HG02840 (cell line): ENCODE results near the gene DIAPH2.
A peak's percentile ranks its signal among the peaks of the same experiment; 100 is the strongest.

Experiments
- ATAC-seq: cut with Tn5 transposase; IDR thresholded peaks from one replicate; pipeline ENCODE4 v1.9.1; 2021; ENCODE audit warnings: mild to moderate bottlenecking, moderate library complexity, moderate number of reproducible peaks; ENCODE audit not compliant: unreplicated experiment, low FRiP score

DIAPH2 gene

DNA sequence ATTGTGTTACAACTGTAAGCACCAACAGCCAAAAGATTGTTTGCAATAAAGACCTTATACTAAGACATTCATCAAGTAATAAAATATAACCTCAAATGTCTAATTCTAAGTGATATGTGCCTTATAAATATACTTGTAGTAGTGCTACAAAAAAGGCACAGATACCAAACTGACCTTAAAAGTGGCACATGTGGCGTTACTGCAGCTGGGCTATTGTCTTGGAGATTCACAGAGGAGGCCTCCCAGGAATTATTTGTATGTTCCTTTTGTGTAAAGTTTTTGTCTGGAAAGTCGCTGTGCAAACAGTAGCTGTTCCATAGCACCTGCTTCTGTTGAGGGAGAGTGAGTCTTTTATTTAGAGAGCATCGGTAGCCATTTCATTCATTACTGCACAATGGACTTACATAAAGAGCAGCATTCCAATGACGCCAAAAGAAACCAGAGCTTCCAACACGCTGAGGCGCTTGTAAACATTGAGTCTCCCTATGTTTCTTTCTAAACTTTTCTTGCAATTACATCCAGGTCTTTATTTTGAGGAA lies 342.8 kb downstream of the DIAPH2 start:
- no peak for ATAC-seq

DNA sequence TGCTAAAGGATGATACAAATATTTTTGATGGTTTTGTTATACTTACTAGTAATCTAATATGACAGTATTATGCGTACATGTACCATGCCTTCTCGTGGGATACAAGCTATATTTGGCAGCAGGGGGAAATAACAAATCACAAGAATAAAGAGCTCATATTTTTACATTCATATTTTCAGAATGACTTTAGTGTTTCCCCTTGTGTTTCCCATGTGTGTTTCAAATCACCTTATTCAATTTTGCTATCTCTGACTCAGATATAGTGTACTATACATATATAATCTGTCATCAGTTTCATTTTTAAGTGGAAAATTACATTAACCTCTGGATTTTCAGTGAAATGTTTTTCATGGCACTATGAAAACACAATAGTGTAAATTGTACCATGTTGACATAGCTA lies 345.8 kb downstream of the DIAPH2 start:
- ATAC-seq, result peak; percentile 68

- no peak for ATAC-seq
Observed at GRCh38 chrX:97030947-97031346, 346.3 kb downstream of the DIAPH2 start.

GRCh38 chrX:97039363-97040029 lies 354.9 kb downstream of the DIAPH2 start:
- ATAC-seq, result peak; percentile 89

DNA sequence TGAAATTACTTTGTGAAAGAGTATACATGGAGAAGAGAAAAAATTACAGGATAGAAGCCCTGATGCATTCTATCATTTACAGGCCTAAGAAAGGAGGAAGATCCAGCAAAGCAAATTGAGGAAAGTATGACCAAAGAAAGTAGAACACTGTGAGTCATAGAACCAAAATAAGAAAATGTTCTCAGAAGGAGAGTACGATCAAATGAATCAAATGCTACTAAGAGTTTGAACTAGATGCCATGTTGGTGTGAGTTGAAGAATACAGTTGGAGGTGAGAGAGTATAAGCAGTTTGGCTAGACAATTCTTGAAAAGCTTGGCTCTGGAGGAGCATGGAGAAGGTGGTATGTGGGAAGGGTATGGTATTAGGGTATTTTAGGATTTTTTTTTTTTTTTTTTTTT lies 360.8 kb downstream of the DIAPH2 start:
- ATAC-seq, result no peak

DNA sequence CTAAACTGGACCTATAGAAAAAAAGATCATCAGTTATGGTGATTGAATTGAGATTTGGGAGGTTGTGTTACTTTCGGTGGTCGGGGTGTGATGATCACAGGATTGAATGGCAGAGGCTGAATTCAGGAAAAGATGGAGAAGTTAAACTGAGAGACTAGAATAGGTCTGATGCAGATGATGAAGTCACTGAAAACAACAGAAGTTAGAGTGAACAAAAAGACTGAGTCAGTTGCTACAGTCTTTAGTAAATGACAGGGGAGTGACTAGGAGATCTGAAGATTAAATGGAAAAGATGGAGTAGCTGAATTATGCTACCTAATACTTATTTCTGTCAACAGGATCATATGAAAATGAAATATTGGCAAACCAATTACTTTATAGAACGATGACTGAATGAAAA lies 362.2 kb downstream of the DIAPH2 start:
- no peak for ATAC-seq

DNA sequence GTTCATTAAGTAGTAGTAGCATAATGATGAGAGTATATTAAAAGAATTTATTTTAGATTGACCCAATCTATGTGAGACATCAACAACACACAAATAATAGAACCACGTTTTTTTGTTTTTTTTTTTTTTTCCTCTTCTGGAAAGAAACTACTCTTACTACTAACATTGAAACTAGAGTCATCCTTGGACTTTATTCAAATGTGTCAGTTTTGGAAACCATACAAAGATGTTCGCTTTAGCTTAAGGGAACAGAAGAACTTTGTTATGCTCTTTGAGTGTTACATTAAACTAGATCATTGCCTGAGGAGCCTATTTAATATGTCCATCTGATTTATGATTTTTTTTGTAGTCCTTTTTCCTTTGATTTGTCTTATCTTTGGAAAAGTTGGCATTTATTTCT lies 365.8 kb downstream of the DIAPH2 start:
- ATAC-seq, result no peak

GRCh38 chrX:97057349-97057909 lies 372.8 kb downstream of the DIAPH2 start:
- no peak for ATAC-seq

DNA sequence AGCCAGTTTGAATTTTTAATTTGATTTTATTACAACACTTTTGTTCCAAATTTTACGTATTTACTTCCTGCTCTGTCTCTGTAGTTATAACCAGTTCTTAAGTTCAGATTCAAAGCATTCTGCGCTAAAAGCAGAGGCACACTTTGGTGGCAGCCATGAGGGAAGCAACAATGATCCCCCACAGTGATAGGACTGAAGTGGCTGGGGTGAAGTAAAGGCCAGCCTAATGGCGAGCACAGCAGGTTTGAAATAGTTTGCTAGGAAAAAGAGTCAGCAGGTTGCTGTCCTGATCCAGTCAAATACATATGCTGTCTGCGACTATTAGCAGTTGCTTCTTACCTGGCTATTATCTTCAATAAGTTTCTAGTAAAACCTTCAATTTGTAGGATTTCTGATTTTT lies 375.4 kb downstream of the DIAPH2 start:
- ATAC-seq, result no peak

GRCh38 chrX:97065066-97065465 lies 380.4 kb downstream of the DIAPH2 start:
- ATAC-seq, result no peak

DNA sequence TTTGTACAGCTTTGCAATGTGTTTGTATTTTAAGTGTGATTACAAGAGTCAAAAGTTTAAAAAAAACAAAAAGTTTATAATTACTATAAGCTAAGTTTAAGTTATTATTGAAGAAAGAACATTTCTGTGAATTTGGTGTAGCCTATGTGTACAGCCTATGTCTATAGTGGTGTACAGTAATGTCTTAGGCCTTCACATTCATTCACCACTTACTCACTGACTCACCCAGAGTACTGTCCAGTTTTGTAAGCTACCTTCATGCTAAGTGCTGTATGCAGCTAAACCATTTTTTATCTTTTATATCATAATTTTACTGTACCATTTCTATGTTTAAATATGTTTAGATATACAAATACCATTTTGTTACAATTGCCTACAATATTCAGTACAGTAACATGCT lies 381.3 kb downstream of the DIAPH2 start:
- ATAC-seq, result no peak

DNA sequence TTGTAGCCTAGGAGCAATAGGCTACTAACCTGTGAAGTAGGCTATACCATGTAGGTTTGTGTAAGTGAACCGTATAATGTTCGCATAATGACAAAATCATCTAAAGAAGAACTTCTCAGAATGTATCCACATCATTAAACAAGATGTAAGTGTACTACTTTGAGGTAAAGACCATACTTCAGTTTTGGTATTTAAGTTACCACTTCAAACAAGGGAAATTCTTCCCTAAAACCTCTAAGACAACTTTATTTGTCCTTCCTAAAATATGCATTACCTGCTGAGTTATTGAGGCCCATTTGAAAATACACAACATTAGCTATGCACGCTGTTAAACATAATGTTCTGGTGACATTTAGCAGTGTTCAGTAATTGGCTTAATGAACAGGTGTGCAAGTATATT lies 381.7 kb downstream of the DIAPH2 start:
- no peak for ATAC-seq

GRCh38 chrX:97070346-97070745 lies 385.7 kb downstream of the DIAPH2 start:
- ATAC-seq, result no peak

- no peak for ATAC-seq
Observed at GRCh38 chrX:97074400-97074799, 389.8 kb downstream of the DIAPH2 start.

- no peak for ATAC-seq
Observed at GRCh38 chrX:97089116-97089515, 404.5 kb downstream of the DIAPH2 start.

GRCh38 chrX:97096385-97096784 lies 411.7 kb downstream of the DIAPH2 start:
- ATAC-seq, result no peak

- no peak for ATAC-seq
Observed at GRCh38 chrX:97102938-97103337, 418.3 kb downstream of the DIAPH2 start.

GRCh38 chrX:97109730-97110129 lies 425.1 kb downstream of the DIAPH2 start:
- ATAC-seq, result no peak

GRCh38 chrX:97117572-97117971 lies 432.9 kb downstream of the DIAPH2 start:
- no peak for ATAC-seq

GRCh38 chrX:97119474-97120109 lies 434.9 kb downstream of the DIAPH2 start:
- ATAC-seq, result no peak

DNA sequence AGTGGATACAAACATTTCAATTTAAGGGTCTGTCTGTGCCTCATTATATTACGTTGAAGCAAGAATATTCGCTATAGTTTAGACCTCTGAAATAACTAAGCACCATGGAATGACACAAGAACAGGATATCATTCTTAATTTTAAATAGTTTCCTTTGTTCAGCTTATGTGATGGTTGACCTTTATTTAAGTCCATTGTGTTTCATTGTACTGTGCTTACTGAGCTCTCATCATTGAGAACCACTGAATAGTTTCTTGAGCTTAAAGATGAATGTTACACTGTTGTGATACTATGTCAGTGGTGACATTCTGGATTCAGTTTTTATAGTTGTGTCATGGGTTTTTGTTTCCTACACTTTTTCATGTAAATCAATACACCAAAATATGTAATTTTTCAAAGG lies 438.4 kb downstream of the DIAPH2 start:
- no peak for ATAC-seq

DNA sequence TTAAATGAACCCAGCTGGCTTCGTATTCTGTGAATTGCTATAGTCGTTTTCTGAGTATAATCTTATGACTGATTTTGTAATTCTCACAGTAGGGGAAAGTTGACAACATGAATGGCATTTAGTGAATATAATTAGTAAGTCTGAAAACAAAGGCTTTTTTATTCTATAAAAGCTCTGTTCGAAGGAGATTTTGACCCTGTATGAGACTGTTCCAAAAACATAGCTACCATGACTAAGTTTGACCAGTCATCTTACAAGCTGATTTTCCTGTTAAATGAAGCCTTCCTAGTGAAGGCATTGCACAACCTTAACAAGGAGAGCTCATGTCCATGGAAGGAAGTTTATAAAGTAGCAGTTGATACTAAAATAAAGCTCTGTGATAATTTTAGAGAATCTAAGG lies 441.4 kb downstream of the DIAPH2 start:
- ATAC-seq, result no peak
